Left kidney (tissue), 2 donors: ENCODE results near the gene EPAS1. TPM values are rescaled to one million over a fixed set of nuclear protein-coding genes. Genes with fewer than 3 reads are reported as not detected.

Experiments used
- DNase-seq: peaks from one replicate; pipeline ENCODE4 v3.0.0-alpha.2; 2013
- polyA plus RNA-seq: library from polyadenylated mRNA; unstranded; fragments of 120-200 nt; gene quantifications from one replicate; pipeline ENCODE4 v1.2.1, GENCODE V29; 2013; ENCODE audit not compliant: insufficient read length

EPAS1 gene
- polyA plus RNA-seq, 1 donor, result 40.7 TPM

DNA sequence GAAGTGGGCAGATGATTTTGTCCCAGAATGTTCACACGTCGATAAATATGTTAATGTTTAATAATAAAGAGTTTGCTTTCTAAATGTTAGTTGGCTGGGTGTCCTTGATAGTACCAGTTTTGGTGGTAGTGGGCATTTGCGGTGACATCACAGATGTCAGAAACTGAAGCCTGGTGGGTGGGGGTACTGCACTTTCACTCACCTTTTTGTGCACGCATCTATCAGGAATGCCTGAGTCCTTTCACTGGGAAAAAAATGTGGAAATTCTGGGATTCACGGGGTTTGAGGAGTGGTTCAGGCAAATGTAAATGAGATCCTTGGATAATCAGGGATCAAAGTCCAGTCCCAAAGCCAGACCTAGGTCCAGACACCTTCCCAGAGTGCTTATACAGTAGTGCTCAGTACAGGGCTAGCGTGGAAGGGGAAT lies 3.2 kb downstream of the EPAS1 start:
- no peak for DNase-seq

DNA sequence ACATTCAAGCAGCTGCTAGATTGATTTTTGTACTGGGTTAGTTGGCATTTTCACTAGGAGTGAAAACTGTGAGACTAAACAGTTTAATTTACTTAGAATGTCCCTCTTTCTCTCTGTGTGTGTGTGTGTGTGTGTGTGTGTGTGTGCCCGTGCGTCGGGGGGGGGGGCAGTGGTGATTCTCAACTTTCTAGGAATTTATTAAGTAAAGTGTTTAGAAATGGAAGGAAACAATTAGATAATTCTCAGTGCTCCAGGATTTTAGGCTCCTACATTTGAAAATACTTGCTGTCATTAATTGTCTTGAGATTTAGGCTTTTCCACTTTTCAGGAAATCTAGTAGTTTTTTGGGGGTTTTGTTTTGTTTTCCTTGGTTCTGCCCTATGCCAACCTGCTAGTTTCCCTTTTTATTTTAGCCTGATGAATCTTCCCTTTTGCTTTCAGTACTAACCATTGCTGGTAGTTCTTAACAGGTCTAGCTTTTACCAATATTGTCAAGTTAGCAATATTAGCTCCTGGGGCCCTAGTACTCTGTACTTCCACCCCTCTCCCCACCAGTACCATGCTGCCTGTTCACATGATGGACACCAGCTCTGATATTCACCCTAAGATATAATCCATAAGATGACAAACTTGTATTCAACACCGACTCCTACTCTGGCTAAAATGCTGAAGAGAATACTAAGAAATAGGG lies 4.9 kb downstream of the EPAS1 start:
- no peak for DNase-seq

DNA sequence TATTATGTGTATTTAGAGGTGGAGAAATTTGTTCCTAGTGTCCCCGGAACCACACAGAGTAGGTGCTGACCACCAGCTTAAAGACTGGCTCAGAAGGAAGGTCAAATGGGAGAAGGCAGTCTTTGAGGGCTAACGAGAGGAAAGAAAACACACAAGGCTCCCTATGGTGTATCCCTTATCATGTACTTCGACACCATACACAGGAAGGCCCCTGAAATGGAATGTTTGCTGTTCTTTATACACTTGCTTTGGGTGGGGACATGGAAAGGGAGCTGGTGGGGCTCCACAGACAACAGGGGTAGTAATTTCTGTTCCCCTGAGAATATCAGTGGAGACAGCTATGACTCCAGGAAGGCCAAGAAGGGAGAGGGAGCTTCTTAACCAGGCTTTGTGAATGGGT lies 6.0 kb downstream of the EPAS1 start:
- DNase-seq, result no peak

DNA sequence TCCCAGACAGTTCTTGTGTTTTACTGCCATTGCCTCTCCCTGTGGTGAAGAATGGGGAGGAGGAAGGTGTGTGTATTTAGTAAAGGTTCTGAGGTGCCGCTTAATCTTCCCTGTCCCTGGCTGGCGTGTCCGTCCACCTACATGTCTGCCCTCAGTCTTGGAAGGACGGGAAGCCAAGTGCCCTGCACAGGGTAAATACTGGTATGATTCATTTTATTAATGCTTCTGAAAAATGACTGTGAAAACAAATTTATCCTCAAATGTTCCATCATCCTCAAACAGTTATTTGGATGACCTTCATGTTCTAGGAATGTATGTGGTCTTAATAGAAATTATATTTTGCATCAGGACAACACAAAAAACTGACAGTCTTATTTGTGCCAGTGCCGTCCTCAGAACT lies 6.6 kb downstream of the EPAS1 start:
- no peak for DNase-seq

DNA sequence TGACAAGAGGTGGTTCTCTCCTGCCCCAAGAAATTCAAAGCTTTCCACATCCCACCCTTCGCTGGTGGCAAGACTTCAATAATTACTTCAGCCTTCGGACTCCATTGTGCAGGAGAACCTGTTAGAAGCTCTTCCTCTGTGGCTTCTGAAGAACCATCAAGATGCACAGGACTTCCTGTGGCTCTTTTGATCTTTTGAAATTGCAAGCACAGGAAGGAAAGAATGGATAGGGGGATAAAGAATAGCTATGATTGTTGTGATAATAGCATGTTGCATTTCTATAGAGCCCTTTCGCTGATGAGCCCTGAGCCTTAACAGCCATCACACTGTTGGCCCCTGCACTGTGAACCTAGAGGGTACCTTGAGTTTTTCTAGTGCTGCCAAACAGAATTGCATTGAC lies 7.4 kb downstream of the EPAS1 start:
- no peak for DNase-seq

DNA sequence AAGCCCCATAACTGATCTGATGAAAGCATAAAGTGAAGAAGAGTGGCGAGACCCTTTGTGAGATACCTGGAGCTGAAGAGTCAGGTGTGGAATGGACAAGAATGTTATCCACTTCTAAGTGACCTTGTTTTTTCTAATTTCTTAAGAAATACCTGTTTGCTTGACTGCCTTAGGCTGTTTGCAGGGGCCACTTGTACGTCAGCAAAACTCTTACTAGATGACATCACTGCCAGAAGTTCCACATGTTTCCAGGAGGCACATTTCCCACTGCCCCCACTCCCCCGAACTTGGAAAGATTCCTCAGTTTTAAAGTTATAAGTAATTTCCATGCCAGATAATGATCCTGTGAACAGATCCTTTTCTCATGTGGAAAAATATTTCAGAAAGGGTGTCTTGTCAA lies 8.0 kb downstream of the EPAS1 start:
- DNase-seq, result no peak

DNA sequence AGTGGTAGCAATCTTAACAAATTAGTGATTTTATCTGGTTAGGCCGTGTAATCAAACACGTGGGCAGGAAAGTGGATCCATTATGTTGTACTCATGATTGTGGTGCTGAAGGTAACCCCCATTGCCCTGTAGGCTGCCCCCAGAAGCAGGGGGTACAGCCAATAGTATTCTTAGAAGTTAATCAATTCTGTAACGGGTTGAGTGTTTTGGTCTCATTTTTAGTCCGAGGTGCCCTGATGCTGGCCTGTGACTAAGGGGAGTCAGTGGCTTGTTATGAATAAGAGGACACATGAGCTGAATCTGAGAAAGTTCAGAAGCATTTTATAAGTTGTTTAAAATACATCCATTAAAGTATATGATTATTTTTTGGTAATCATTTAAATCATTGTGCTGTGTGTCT lies 8.6 kb downstream of the EPAS1 start:
- DNase-seq, result no peak

DNA sequence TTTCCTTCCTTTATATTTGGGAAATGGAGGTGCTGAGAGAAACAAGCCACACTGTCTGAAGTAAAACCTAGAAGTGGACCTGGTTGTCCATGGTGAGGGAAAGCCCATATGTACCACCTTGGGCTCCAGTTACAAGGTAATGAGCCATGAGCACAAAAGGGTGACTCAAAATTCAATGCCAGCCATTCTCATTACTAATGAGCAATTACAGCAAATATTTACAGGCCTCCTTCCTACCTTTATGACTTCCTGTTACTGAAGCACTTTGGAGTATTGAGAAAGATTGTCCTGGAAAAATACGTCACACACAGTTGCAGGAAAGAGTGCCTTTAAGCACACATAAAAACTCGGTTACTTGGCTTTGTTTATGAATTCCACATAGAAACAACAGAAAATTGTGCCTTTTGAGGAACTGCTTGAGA lies 9.1 kb downstream of the EPAS1 start:
- no peak for DNase-seq

DNA sequence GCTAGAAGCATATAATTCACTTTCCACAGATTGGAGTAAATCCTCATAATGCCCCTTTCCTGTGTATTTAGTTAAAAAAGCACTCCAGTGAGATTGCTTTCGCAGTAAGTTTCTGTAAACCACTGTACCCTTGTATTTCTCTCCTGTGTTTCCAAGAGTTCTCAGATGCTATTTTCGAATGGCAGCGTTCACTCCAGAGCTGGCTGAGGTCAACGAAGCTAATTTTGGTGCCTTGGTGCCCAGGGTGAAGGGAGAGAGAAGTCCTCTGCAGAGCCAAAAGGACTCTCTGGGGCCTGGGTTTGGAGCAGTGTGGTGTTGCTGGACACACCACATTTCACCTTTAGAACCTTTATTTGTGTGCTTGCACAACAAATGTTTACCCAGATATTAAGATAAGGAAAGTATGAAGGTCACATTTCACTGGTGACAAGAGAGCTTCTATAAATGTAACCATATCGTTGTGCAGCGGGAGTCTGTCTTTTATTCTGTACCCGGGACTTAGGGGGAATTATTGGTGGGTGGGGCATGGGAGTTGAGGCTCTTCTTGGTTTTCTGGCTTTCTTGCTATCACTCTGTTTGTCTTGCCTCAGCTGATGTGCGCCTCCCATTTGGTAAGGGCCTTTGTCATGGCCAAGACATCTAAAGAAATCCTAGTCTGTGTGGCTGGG lies 9.9 kb downstream of the EPAS1 start:
- no peak for DNase-seq

DNA sequence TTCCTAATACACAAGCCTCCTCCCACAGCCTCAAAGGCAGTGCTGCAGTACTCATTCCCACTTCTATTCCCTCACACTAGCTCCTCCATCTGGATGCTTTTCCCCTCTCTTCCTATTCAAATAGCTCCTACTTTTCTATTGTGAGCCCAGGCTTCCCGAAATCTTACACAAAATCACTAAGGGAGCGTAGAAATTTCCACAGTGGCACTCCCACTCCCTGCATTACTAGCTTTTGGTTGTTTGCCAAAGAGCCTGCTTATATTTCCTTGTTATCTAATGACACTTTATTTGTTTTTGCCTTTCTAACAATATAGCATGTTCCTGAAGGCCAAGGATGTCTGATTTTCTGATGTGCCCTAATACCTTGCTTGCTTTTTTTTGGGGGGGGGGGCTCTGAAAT lies 10.9 kb downstream of the EPAS1 start:
- no peak for DNase-seq

DNA sequence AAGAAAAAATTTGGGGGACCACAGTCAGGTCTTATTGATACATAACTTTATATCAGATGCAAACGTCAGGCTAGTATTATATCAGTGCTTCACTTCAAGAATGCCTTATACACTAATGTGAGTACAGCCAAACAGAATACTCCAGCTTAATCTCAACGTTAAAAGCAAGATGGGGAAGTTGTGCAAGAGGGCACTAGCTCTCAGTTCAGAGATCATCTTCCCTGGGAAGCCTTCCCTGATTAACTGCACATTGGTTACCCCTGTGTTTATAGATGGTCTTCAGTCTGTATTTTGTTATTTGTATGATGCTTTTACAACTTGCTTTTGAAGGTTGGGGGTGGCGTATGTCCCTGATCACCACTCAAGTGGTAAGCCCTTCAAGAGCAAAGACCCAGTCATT lies 11.4 kb downstream of the EPAS1 start:
- DNase-seq, result no peak

DNA sequence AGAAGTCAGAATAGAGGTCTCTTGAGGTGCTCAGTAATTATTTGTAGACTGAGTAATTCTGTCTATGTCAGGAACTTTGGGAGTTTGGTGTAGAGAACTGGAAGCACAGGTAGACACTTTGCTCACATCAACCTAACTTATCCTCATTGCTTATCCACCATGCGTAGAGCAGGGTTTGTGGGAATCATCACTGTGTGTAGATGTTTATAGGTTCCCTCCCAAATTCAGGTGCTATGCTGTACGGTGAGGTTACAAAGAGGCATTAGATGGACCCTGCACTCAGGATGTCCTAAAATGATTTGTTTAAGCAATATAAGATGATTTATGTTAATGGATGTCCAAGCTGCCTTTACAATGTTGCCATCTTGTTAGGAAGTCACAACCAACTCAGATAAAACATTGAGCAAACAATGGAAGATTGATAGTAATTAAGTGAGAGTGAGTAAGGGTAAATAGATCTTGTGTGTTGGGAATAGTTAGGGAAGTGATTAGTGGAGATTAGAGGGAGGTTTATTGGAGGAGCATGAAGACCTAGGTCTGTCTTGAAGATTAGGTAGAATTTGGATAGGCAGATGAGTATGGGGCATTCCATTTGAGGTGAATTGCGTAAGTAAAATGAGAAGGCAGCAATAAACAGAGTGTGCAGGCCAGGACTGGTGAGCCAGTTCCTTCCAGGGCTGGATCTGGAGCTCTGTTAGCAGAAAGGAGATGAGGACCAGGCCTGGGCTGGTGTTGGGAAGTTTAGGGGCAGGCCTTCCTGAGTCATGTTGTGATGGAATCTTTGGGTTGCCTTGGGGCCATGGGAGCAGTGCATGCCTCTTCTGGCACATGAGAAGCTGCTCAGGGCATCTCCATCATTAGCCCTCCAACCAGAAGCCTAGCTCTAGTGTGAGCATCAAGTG lies 12.1 kb downstream of the EPAS1 start:
- no peak for DNase-seq

DNA sequence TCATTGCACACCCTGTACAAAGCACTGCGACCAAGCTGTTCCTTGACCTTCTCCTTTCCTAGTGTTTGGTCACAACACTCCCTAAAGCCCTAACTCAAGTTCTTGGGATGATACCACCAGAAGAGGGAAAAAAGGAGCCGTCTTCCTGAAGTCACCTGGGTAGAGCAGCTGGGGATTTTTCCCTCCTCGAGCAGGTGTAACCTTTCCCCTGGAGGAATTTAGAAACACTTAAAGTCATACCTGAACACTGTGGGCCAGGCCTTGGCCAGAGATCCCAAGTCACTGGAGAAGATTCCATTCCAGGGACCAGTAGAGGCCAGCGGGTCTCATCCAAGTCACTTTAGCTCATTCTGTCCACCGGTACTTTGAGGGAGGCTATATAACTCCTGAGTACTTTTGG lies 13.2 kb downstream of the EPAS1 start:
- no peak for DNase-seq

DNA sequence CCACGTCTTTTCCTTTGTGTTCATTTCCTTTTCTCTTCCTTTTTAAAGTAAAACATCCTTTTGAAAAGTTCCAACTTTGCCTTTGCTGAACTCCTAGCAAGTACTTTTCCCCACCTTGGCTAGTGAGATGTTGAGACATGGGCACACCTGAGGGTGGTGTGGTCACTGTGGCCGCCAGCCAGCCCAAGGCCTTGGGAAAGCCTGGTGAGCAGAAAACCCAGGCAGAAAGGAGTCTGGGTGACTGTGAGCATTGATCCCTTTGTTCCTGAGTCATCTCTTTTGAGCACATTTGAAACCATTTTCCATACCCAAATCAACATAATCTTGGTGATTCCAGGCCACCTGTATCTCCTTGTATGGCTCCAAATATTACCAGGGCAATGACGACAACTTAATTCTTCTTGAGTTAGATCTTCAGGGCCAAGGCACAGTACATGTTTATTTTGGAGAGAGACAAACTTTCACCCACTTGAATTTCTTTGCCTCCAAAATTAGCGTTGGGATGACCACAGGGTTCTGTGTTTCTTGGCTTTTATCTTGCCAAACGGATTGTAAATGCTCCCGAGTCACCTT lies 14.5 kb downstream of the EPAS1 start:
- DNase-seq, result no peak

DNA sequence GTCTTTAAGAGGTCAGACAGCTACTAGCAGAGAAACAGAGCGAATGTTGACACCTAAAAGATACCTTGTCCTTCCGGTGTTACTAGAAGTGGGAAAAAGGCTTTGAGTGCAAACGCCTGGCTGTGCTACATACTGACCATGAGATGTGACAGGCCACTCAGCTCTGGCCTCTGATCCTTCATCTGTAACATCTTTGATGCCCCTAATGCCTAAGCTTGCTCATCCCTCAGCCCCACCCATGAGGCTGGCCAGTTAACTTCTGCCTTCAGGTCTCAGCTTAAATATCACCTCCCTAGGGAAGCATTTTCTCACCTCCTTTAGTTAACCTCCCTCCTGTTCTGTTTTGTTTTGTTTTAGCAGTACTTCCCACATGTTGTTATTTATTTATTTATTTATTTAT lies 15.9 kb downstream of the EPAS1 start:
- DNase-seq, result no peak

DNA sequence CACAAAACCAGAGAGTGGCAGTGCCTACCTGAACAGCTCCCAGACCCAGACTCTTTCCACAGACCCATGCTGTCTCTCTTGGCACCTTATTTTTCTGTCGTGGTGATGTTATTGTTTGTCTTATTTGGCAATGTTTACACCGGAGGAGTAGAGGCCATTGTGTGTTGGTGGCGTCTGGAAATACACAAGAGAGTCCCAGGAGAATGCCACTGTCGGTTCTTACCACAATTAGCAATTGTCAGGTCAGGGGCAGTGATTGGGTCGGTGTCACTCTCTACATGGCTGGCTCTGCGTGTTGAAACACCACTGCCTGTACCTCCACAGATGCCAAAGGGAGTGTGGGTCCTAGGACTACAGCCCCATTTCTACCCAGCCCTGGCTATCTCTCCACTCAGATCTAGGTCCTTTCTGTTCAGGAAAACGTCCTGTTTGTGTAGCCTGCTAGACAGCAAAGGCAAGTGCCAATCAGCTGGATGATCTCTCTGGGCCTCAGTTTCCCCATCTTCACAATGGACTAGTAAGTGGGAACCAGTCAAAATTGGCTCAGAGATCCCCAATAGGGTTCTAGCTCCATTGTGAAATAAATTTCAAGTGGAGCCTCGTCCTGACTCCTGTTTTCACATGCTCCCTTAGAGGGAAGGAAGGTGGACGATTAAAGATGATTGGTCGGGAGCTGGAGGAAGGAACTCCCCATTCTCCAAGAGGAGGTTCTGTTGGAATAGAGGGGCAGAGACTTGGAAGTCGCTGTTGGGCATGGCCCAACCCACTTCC lies 17.0 kb downstream of the EPAS1 start:
- DNase-seq, result no peak

DNA sequence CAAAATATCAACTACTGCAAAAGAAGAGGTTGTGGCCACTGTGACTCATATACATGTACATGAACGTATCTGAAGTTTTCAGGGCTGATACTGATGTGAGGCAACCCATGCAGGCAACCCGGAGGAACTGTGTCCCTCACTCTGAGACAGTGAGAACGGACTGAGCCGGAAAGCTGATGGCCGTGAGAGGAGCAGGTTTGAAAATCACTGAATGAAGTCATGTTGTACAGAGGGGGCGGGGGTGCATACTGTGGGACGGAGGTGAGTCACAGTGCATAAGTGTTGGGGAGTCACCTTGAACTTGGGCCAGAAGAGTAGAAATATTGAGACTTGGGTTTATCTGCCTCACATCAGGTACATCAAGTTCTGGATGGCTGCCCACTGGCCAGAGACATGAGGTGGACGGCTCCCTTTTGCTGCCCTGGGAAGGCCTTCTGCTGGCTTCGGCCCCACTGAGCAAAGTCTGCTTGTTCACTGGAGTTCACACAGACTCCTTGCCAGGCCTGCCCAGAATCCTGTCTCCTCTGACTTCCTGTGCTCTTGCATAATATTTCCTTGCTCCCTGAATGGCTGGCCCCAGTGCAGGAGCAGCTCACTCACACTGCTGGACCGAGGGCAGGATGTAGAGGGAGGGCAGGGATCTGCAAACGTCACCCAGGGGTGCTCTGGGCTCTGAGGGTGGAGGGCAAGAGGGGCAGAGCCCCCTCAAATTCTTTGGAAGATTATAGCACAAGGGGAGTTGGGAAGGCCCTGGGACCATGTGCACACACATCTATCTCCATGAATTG lies 18.1 kb downstream of the EPAS1 start:
- DNase-seq, result no peak

DNA sequence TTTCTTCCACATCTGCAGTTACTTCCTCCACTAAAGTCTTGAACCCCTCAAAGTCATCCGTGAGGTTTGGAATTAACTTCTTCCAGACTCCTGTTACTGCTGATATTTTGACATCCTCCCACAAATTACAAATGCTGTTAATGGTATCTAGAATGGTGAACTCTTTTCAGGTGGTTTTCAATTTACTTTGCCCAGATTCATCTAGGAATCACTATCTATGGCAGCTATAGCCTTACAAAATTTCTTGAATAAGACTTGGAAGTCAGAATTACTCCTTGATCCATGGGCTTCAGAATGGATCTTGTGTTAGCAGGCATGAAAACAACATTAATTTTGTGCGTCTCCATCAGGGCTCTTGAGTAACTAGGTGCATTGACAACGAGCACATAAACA lies 19.9 kb downstream of the EPAS1 start:
- no peak for DNase-seq

DNA sequence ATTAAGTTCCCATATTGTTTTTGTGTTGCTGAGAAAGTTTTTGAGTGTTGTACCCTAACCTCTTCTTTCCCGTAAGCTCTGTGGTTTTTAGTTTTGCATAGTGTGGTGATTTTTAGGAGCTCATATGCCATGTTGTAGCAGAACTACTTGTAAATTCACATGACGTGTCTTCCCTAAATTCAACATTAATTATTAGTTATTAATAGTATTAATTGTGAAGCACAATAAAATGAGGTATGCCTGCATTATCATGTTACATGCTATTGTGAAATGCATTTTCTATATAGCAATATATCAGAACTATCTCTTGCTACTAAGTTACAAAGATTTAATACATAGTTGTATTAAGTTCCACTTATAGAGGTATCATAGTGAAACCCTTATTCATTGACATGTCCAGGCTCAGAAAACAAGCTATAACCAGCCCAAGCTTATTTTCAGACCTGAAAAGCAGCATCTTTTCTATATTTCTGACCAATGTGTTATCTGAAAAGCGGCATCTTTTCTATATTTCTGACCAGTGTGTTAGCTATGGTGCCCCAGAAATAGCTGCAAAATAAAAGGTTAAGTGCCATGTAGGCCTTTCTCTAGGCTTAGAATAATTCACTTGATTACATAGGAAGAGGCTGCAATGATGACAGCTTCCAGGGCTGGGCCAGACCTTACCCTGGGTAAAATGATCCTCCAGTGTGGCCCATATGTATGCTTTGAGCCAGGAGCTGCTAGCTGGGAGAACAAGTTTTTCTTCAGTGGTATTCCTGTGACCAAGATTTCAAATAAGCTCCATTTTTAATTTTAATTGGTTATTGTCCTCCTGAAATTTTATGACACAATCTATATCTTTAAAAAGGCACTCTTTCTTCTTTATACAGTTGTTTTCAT lies 21.6 kb downstream of the EPAS1 start:
- no peak for DNase-seq

DNA sequence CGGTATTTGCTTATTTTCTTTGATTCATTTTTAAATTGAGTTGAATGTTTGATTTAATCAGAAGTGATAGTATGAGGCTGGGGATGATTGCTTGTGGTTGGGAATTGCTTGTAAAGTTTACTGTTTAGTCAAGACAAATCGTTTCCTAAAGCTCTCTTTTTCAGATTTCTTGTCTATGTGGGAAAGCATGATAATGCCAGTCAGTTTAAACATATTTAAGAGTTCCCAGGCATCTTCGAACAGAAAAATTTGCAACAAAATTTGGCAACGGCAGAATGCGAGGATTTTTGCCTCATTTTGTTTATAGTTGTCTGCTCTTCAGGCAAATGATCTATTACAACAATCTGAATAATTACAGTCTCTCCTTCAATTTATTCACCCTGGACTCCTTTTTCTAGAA lies 22.5 kb downstream of the EPAS1 start:
- DNase-seq, result no peak
